Suppressor macrophage (primary cell): ENCODE measurements around the gene HK1.
"Not testable (repeated sequence)": the region's sequence is repeated elsewhere in the genome, so short reads cannot be mapped to it uniquely, and the experiment has no call there.

Experiments used
- DNase-seq, 4 experiments: peaks; one replicate each; pipeline ENCODE4 v3.0.0-alpha.2; 2020 to 2022
- total RNA-seq, 17 experiments: gene quantifications; one replicate each; lab custom pipeline; 2026; ENCODE audit warnings: mixed read lengths in 6 of 17, inconsistent platforms in 3 of 17; lab: John Stamatoyannopoulos, UW

HK1 gene
- 85.1 to 359 (median 178) reads per million in 17 experiments for total RNA-seq

DNA sequence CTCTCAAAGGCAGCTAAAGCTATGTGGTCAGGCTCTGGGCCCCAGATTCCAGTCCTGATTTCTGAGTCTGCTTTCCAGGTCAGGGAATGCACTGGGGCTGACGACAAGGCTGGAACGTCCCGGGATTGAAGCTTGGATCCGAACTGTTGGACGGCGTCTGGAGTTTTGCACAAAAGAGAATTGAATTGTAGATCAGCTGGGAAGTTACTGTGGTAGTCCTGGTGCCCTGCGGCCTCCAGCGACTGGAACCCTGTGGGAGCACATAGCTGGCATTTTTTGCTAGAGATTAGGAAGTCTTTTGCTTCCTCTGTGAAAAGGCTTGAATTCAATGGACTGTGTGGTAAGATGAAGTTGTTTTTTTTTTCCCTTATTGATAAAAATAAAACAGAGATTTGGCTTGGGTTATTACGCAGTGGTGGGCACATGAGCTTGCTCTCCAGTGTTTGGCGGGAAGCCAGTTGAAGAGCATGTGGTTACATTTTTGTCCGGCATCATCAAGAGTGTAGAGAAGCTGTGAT lies at the start of gene HK1:
Gene HK1, plus strand, starts transcription at position 51 of the 518 bp plus-strand sequence.
- DNase-seq: peak; percentile 45 to 70 (median 58)

DNA sequence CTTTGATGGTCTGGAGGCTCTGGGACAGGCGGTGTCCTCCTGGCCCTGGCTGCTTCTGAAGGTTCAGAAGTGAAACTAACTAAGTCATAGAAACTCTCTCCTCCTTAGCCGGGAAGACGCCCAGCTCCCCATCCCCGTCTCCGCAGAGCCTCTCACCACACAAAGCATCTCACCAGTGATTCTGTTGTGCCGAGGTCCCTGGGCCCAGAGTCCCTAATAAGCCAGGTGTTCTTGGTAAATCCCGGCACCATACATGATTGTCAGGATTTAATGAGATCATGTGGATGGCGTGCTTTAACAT lies 48.7 kb upstream of the HK1 start:
- no peak for DNase-seq

DNA sequence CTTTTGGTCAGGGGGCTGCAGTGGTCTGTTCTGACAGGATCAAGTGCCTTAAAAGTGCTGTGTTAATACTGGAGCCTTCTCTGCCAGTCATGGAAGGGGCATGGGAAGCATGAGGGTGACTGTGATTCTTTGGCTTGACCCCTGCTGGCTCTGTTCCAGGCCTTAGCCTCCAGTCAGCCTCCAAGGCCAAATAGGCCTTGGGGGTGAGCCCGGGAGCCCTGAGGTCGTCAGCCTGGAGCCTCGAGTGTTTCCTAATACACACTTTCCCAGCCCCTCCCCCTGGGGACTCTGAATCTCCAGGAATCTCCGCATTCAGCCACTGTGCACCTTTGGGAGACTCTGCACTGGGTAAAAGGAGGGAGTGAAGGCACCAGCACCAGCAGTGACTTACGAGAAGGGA lies 48.2 kb upstream of the HK1 start:
- DNase-seq: no peak

DNA sequence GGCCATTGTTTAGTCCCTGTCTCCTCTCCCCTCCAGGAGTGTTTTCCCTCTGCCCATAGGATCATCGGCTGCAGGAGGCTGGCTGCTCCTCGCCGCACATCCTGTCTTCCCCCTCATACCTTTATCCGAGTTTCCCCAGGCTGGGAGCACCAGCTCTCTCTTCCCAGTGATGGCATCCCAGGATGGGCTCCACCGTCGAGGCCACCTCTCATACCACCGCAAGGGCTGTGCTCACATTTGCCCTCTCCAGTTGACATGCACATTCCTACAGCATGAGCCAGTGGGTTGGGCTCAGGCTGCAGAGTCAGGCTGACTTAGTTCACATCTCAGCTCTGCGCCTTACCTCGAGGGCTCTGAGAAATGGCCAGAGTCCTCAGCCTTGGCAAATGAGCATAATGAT lies 46.0 kb upstream of the HK1 start:
- DNase-seq: no peak

DNA sequence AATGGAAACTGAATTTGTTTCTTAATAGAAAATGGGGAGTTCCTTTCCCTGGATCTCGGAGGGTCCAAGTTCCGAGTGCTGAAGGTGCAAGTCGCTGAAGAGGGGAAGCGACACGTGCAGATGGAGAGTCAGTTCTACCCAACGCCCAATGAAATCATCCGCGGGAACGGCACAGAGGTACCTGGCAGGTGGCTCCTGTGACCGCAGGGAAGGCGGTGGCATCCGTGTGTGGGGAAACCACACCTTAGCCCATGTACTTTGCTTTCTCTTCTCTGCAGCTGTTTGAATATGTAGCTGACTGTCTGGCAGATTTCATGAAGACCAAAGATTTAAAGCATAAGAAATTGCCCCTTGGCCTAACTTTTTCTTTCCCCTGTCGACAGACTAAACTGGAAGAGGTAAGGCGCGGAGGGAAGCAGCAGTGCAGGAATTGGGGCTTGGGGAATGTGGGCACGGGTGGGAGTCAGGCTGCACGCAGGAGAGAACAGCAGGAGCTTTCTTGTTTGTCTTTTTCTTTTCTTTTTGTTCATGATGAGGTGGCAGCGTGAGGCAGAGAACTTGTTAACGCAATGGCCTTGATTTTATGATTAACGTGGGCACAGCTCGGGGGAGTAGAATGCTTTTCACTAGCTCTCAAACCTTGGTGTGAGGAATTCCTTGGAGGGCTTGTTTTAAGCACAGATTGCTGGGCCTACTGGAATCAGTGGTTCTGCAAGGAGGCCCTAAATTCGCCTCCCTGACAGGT lies 45.4 kb upstream of the HK1 start:
- no peak for DNase-seq

DNA sequence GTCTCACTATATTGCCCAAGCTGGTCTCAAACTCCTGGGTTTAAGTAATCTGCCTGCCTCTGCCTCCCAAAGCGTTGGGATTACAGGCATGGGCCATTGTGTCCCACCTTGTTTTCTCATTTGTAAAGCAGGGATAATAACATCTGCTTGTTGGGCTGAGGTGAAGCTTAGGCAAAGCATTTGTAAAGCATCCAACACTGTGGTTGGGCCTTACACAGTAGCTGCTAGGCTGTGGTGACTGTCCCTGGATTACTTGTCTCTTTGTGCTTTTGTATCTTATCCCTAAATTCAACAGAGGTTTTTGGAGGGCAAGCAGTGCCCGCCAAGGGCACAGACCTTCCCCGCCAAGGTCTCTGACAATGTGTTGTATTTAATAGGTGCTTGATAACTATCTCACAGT lies 43.8 kb upstream of the HK1 start:
- DNase-seq: no peak

DNA sequence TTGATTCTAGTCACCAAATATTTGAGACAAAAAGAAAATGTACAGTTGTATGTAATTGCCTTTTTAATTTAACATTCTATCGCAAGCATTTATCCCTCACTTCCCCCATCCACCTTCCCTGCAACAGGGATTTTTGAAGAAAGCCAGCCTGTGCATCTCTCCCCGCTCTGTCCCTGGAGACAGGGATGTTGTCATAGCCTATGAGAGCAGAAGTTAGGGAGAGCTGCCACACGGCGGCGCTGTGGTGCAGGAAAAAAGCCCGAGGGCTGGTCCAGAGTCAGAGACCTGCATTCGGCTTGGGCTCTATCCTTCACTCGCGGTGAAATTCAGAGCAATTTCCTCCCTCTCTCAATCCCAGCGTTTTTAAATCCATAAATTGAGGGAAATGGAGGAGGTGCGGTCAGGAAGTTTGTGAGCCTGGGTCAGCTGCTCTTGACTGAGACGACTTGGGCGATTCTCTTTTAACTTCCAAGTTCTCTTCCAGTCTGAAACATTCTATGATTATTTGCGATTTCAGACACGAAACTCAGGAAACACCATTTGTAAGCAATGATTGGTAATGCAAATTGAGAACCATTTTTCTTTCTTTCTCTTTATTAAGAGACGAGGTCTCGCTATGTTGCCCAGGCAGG lies 40.7 kb upstream of the HK1 start:
- DNase-seq: peak; percentile 85 to 94 (median 91)

DNA sequence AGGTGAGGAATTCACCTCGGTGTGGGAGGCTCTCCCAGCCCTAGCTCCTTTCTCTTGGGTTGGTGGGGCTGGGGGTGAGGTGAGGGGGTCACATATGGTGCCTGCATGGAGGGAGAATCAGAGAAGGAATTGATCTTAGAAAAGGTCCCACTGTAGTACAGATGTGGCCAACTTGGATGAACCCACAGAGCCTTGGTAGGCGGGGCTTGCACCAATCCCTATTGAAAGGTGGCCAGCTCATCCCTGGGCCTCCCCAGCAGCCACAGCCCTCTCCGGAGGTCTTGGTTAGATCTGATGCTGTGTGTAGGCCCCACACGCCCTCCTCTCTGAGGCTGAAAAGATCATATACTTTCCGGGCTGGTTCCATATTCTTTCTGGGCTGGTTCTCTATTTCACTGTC lies 39.2 kb upstream of the HK1 start:
- DNase-seq: no peak

DNA sequence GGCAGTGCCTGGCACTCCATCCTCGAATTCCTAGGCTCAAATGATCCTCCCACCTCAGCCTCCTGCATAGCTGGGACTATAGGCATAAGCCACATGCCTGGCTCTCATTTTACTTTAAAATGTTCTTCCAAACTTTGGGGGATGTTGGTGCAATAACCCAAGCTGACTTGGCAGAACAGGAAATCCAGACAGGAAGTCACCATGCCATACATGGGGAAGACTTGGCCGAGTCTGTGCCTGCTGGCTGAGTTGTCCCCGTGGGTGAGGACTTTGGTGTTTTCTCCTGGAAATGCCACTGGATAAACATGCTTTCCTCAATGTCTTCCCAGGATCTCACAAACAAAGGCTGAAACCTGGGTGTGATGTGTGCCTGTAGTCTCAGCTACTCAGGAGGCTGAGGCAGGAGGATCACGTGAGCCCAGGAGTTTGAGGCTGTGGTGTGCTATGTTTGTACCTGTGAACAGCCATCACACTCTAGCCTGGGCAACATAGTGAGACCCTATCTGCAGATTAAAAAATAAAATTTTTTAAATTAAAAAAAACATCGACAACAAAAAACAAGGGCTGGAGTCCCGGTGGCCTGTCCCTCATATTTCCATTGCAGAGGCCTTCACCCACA lies 38.4 kb upstream of the HK1 start:
- DNase-seq: peak; percentile 29 to 64 (median 60)

DNA sequence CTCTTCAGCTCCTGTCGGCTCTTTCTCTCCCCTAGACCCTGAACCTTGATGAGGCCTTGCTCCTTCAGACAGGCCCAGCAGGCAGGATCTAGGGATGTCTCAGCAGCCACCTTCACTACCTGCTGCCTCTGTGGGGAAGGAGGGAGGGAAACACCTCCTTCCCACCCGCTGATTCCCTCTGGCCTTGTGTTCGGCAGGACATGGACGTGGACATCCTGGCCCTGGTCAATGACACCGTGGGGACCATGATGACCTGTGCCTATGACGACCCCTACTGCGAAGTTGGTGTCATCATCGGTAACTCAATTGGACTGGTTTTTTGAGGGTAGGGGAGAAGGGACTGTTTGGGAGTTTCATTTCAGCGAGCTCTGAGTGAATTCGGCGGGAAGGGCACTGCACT lies 37.8 kb upstream of the HK1 start:
- DNase-seq: no peak

DNA sequence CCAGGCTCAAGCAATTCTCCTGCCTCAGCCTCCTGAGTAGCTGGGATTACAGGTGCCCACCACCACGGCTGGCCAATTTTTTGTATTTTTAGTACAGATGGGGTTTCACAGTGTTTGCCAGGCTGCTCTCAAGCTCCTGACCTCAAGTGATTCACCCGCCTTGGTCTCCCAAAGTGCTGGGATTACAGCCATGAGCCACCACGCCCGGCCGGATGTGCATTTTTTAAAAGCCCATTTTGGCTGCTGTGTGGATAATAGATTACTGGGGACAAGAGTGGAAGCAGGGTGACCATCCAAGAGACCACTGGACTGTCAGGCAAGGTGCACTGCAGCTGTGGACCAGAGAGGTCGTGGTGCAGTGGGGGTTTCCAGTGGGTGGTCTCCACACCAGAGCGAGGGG lies 36.7 kb upstream of the HK1 start:
- DNase-seq: no peak

DNA sequence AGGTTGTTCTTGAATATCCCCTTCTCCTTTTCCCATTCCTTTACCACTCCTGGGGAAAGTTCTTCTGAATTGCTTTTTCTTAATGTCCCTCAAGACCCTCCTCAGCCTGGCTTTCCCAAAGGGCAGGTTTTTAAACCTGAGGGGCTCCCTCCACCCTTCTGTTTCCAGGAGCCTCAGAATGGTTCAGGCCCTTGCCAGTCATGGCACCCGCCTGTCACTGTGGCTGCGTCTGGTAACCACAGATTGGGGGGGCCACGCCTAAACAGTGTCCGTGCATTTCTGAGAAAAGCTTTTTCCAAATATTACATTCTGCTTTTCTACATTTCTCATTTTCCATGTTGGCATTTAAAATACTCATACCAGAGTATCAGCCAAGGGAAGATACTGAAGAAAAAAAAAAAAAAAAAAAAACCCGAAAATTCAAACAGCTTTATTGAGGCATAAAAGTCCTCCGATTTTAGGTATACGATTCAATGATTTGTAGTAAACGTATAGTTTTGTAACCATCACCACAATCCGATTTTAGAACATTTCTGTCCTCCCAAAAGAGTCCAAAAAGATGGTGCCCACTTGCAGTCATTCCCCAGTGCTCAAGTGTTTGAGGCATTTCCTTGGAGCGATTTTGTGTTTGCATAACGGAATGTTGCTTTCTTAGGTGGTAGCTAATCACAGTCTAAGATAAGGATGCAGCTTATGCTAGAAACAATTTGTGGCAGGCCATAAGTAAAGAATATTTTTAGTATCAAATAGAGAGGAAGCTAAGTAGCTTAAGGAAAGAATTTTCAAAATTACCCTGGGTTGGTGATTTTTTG lies 36.0 kb upstream of the HK1 start:
- no peak for DNase-seq

DNA sequence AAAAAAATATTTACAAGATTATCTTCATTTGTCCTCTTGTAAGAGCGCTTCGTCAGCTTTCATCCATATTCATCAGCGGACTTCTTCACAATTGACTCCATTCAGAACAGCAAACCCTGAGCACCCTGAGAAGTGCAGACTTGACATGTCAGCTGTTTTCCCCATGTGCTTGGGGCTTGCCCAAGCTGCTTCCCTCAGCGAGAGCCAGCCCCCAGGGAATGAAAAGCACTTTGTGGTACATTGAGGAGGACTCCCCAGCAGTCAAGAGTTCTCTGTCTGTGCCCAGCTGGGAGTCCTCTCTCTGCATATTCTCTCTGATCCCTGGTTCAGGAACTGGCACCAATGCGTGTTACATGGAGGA lies 35.5 kb upstream of the HK1 start:
- DNase-seq: no peak

DNA sequence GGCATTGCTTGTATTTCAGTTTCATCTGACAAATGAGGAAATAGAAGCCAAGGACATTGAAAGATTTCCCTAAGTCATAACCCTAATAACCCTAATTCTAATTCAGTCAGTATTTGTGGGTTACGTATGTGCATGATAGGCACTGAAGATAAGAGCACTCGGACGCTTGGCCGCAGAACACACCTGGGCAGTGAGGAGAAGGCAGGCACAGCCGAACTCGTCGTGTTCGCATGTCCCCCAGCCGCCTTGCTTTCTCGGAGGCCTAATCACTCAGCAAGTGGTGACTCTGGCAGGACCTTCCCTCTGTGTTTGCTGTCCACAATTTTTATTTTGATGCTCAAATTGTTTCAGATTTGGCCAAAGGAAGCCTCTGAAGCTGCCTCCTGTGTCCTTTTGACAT lies 34.5 kb upstream of the HK1 start:
- no peak for DNase-seq

DNA sequence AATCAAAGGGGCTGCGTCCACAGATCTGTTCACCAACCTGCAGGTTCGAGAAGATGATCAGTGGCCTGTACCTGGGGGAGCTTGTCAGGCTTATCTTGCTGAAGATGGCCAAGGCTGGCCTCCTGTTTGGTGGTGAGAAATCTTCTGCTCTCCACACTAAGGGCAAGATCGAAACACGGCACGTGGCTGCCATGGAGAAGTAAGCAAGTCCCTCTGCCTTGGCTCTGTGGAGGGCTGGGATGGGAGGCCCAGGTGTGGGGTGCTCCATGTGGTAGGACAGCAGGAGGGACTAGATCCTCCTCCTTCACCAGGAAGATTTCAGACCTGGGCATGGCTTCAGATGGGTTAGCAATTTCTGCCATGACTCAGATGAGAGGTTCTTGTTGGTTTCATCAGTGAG lies 32.3 kb upstream of the HK1 start:
- no peak for DNase-seq

DNA sequence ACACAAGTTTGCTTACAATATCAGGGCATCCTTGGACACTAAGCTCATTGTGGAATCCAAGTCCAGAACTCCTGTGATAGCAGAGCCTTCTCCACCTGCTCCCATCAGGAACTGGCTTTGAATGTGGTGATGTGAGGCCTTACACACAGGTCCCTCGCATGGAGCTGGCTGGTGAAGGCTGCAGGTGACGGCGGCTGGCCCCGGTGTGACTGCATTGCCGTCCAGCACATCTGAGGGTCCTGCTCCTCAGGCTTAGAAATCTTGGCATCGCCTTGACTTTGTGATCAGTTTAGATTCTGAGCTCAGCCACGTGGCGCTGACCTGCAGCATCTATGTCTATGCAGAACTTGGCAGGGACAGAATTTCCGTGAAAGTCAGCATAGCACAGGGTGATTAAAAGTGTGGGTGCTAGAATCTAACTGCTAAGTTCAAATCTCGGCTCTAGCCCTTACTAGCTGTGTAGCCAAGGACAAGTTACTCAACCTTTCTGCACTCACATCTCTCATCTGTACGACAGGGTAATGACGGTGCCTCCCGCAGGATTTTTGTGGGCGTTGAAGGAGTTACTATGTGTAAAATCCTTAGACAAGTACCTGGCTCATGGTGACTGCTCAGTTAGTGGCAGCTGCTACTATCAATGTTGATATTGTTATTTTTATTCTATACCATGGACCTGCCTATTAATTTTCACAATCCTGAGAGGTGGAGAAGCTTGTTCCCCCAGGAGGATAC lies 31.5 kb upstream of the HK1 start:
- DNase-seq: no peak

DNA sequence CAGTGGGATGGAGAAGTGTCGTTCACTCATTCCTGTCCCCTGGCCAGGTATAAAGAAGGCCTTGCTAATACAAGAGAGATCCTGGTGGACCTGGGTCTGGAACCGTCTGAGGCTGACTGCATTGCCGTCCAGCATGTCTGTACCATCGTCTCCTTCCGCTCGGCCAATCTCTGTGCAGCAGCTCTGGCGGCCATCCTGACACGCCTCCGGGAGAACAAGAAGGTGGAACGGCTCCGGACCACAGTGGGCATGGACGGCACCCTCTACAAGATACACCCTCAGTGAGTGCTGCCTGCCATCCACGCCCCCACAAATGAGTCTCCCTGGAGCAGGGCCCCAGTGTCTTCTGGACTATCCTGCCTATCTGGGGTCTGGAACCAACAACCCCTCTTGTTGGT lies 31.0 kb upstream of the HK1 start:
- DNase-seq: no peak

DNA sequence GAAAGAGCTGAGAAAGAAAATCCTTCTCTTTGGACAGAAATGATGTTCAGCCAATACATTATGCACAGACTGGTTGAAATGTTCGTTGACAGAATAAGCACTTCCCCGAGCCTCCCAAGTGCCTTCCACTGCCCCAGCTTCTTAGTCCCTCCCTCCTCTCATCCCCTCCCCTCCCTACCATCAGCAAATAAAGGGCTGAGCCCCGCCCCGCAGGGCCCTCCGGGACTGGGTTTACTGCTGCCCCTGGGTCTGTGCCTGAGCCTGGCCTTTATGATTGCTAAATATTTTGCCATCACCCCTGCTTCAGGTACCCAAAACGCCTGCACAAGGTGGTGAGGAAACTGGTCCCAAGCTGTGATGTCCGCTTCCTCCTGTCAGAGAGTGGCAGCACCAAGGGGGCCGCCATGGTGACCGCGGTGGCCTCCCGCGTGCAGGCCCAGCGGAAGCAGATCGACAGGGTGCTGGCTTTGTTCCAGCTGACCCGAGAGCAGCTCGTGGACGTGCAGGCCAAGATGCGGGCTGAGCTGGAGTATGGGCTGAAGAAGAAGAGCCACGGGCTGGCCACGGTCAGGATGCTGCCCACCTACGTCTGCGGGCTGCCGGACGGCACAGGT lies 30.1 kb upstream of the HK1 start:
- no peak for DNase-seq

DNA sequence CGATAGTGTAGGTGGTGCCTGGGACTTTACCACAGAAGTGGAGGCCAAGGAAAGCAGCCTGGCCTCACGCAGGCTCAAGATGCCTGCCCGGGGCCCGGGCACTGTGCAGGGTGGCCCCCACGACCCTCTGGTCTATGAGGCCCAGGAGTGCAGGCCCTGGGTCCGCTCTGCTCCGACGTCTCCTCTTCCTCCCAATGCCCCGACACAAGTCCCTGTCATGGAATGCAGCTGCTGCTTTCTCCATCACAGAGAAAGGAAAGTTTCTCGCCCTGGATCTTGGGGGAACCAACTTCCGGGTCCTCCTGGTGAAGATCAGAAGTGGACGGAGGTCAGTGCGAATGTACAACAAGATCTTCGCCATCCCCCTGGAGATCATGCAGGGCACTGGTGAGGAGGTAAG lies 28.3 kb upstream of the HK1 start:
- no peak for DNase-seq

DNA sequence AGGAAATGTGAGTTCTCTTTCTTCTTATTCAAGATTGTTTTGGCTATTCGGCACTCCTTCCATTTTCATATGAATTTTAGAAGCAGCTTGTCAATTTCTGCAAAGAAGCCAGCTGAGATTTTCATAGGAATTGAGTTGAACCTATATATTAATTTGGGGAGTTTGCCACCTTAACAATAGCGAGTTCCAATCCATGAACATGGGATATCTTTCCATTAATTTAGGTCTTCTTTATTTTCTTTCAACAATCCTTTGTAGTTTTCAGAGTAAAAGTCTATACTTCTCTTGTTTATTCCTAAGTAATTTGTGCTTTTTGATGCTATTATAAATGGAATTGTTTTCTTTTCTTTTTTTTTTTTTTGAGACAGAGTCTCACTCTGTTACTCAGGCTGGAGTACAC lies 26.9 kb upstream of the HK1 start:
- not testable (repeated sequence) for DNase-seq

DNA sequence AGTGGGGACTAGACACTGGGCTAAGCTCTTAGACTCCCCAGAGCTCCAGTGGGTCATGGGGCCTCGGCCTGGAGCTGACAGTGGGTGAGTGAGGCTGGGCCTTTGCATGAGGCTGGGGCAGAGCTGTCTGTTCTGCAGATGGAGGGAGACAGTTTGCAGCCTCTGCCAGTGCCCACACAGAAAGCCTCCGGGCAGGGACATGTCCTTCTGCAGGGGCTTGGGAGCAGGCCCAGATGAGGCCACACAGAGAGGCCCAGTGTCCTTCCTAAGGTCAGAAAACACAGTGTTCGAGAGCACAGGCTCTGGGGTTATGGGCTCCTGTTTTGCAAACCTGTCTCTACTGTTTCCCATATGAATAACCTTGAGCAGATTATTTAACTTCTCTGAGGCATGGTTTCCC lies 25.1 kb upstream of the HK1 start:
- no peak for DNase-seq

DNA sequence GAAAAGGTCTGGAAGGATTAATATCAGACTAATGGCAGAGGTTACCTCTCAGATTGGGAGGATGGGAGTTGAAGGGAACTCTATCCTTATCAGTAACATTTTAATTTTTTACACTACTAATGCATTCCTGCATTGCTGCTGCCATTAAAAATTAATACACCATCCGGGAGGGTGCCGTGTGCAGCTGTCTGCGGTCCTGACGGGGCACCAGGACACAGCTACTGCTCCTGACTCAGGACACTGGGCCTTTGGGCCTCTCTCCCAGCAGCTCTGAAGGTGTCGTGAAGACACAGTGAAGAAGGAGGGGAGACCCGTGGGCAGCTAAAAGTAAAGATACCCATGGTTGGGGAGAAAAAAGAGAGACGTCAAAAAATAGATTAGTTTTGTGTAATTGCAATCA lies 23.4 kb upstream of the HK1 start:
- DNase-seq: no peak
